HEK293 (cell line): Measurements from ENCODE around the gene ARPP19.
"Not testable (repeated sequence)": the region's sequence is repeated elsewhere in the genome, so short reads cannot be mapped to it uniquely, and the experiment has no call there.

Experiments used
- CTCF ChIP-seq: fragments of 450-650 bp; formaldehyde crosslinking; IDR thresholded peaks from 2 replicates; pipeline ENCODE4 v1.5.1; 2016; ENCODE audit warnings: missing biosample characterization, missing genetic modification characterization
- ZBTB8A ChIP-seq: fragments of 450-650 bp; formaldehyde crosslinking; IDR thresholded peaks from 2 replicates; pipeline ENCODE4 v1.5.1; 2016; ENCODE audit warnings: missing biosample characterization, missing genetic modification characterization
- ZNF19 ChIP-seq: fragments of 450-650 bp; formaldehyde crosslinking; IDR thresholded peaks from 2 replicates; pipeline ENCODE4; 2016; ENCODE audit warnings: missing biosample characterization, missing genetic modification characterization, low read depth
- ZNF202 ChIP-seq: fragments of 450-650 bp; formaldehyde crosslinking; IDR thresholded peaks from 2 replicates; pipeline ENCODE4 v1.5.1; 2016; ENCODE audit warnings: missing biosample characterization, missing genetic modification characterization, borderline replicate concordance
- ZNF621 ChIP-seq: fragments of 450-650 bp; formaldehyde crosslinking; IDR thresholded peaks from 2 replicates; pipeline ENCODE4 v1.5.1; 2017; ENCODE audit warnings: missing biosample characterization, missing genetic modification characterization
- ZNF776 ChIP-seq: fragments of 450-650 bp; formaldehyde crosslinking; IDR thresholded peaks from 2 replicates; pipeline ENCODE4 v1.5.0; 2017; ENCODE audit warnings: missing biosample characterization, missing genetic modification characterization, borderline replicate concordance

GRCh38 chr15:52574623-52575022 is 5.8 kb upstream of the ARPP19 start:
- TF ChIP-seq CTCF (tag by site-specific recombination); ZNF621; ZNF202 (tag by site-specific recombination); ZBTB8A; ZNF776 (tag by site-specific recombination); ZNF19 (tag by site-specific recombination): not testable (repeated sequence)
